Measurements from ENCODE around the gene VKORC1. TPM values are rescaled to one million over a fixed set of nuclear protein-coding genes. Genes with fewer than 3 reads are reported as not detected.

The VKORC1 gene
- total and polyA plus RNA-seq, 2 of the 4 experiments (the other 2 are of a cell fraction): 65.2 to 317 TPM

DNA sequence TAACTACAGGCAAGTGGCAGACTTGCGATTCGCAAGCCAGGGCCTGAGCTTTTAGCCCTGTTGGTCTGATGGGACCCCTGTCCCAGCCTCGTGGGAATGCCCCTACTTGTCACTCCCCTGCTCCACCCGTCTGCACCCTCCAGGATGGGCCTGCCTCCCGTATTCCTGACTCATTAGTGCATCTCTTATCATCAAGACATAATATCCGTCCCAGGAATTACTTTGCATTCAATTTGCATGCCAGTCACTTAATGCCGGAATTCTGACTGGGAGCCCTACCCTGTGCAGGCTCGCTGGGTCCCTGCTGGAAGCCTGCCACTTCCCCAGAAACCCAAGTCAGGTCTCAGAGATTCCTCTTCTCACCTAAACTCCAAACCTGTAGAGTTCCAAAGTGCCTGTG is 9.2 kb downstream of the VKORC1 start:
- H3K9me1 ChIP-seq (ENCODE audit: insufficient read depth, low read length): peaks cover 3% of the 10 kb centered on the region
- no peak overlapping the region for H2BK15ac ChIP-seq (ENCODE audit: low read depth, low read length)
- H3K14ac ChIP-seq (replicated peaks; ENCODE audit: low read depth, low read length): no peak overlapping the region
- H2BK120ac ChIP-seq (ENCODE audit: low read depth, low read length): no peak overlapping the region
- no peak overlapping the region for H3K18ac ChIP-seq (ENCODE audit: low read depth, low read length)
- no peak overlapping the region for H3K56ac ChIP-seq (ENCODE audit: extremely low read depth, insufficient read depth, low read length)
- H3K9ac ChIP-seq (ENCODE audit: low read depth, low read length): no peak overlapping the region
- TF ChIP-seq MXI1 (IDR thresholded peaks at IDR 0.05; ENCODE audit: borderline replicate concordance, low read depth, low read length): no peak
- no peak for TF ChIP-seq NFE2L2 (IDR thresholded peaks at IDR 0.05; ENCODE audit: low read depth, low read length)
- TF ChIP-seq RCOR1 (IDR thresholded peaks at IDR 0.05; ENCODE audit: insufficient replicate concordance, low read length): no peak
- no peak for TF ChIP-seq BHLHE40 (IDR thresholded peaks at IDR 0.05; ENCODE audit: low read depth, low read length)
- no peak for TF ChIP-seq RAD21 (IDR thresholded peaks at IDR 0.05; ENCODE audit: low read length)
- TF ChIP-seq, protein P1, sequence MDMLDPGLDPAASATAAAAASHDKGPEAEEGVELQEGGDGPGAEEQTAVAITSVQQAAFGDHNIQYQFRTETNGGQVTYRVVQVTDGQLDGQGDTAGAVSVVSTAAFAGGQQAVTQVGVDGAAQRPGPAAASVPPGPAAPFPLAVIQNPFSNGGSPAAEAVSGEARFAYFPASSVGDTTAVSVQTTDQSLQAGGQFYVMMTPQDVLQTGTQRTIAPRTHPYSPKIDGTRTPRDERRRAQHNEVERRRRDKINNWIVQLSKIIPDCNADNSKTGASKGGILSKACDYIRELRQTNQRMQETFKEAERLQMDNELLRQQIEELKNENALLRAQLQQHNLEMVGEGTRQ (IDR thresholded peaks at IDR 0.05; ENCODE audit: low read depth, low read length): no peak
- TF ChIP-seq MAZ (IDR thresholded peaks at IDR 0.05; ENCODE audit: borderline replicate concordance, low read depth, low read length): no peak
- no peak for TF ChIP-seq RFX5 (IDR thresholded peaks at IDR 0.05; ENCODE audit: low read depth, low read length)
- TF ChIP-seq CHD1 (IDR thresholded peaks at IDR 0.05; ENCODE audit: low read depth, low read length): no peak
- no peak for TF ChIP-seq POLR2A (IDR thresholded peaks at IDR 0.05; ENCODE audit: low read depth, low read length)
- TF ChIP-seq, protein P2, sequence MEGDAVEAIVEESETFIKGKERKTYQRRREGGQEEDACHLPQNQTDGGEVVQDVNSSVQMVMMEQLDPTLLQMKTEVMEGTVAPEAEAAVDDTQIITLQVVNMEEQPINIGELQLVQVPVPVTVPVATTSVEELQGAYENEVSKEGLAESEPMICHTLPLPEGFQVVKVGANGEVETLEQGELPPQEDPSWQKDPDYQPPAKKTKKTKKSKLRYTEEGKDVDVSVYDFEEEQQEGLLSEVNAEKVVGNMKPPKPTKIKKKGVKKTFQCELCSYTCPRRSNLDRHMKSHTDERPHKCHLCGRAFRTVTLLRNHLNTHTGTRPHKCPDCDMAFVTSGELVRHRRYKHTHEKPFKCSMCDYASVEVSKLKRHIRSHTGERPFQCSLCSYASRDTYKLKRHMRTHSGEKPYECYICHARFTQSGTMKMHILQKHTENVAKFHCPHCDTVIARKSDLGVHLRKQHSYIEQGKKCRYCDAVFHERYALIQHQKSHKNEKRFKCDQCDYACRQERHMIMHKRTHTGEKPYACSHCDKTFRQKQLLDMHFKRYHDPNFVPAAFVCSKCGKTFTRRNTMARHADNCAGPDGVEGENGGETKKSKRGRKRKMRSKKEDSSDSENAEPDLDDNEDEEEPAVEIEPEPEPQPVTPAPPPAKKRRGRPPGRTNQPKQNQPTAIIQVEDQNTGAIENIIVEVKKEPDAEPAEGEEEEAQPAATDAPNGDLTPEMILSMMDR (conservative IDR thresholded peaks at IDR 0.05; ENCODE audit: low read depth, low read length): no peak
- no peak for TF ChIP-seq FOS (IDR thresholded peaks at IDR 0.05; ENCODE audit: low read depth, low read length)
- no peak for TF ChIP-seq MAFK (IDR thresholded peaks at IDR 0.05; ENCODE audit: low read depth, low read length)
- no peak for TF ChIP-seq SMC3 (IDR thresholded peaks at IDR 0.05; ENCODE audit: low read depth, low read length)
- TF ChIP-seq CEBPB (IDR thresholded peaks at IDR 0.05; ENCODE audit: low read depth, low read length): no peak
- in situ Hi-C loops (cut with MboI; ENCODE audit: low sequenced_read_pairs): loop anchor here (10.0 kb wide), 1 partner anchor 101 kb away; the partner anchor contains the start of gene HSD3B7
- POLR2A ChIA-PET (ENCODE audit: unreplicated experiment): no interaction called here
- intact Hi-C loops (cut with micrococcal nuclease): no loop called here
- DNase-seq (no peak), ATAC-seq (ENCODE audit: low read depth) (no peak)
- no peak overlapping the region for H2AFZ ChIP-seq (replicated peaks; ENCODE audit: low read length, poor library complexity)
- H3K36me3 ChIP-seq (ENCODE audit: control insufficient read depth, insufficient read depth, low read length): peaks cover 62% of the 10 kb centered on the region
- no peak overlapping the region for H3K4me3 ChIP-seq (ENCODE audit: insufficient read depth, low read depth, low read length)
- no peak overlapping the region for H2AK9ac ChIP-seq (replicated peaks; ENCODE audit: low read depth, low read length, poor library complexity)
- H3K4ac ChIP-seq (ENCODE audit: low read depth, low read length): no peak overlapping the region
- dilution Hi-C loops (cut with HindIII; ENCODE audit: low sequenced_read_pairs, unreplicated experiment): no loop called here
- no peak overlapping the region for H4K8ac ChIP-seq (ENCODE audit: low read depth in 2 of 2, low read length in 2 of 2)
- no peak overlapping the region for H2BK20ac ChIP-seq (ENCODE audit: low read depth, low read length)
- H3K27ac ChIP-seq (ENCODE audit: insufficient read depth, low read length): no peak overlapping the region
- 78% methylated on average over 5 of the region's 8 CpGs; no CpG with 5 or more reads in 1 of the 2 experiments for WGBS, 2 experiments (ENCODE audit: extremely low coverage in 2 of 2, insufficient read length in 1 of 2)
- CTCF ChIA-PET: interaction anchor here (0.6 to 1.2 kb wide), 2 partner anchors 15 to 58 kb away, joined by 3 to 4 read pairs; no protein-coding TSS in a partner anchor
- H3K4me2 ChIP-seq (ENCODE audit: low read depth, low read length): no peak overlapping the region
- no TSS peak for BruUV-seq (replicated peaks)
- no peaks in the 10 kb centered on the region for H3K9me3 ChIP-seq (ENCODE audit: control insufficient read depth, insufficient read depth, low read length)
- no peak overlapping the region for H2AK5ac ChIP-seq (ENCODE audit: low read depth, low read length)
- H4K20me1 ChIP-seq (ENCODE audit: insufficient read depth, low read length): peaks cover 21% of the 10 kb centered on the region
- H3K27me3 ChIP-seq (ENCODE audit: control insufficient read depth, insufficient read depth, low read length): no peaks in the 10 kb centered on the region
- peaks cover 11 to 53% of the 10 kb centered on the region in 2 experiments for H3K79me1 ChIP-seq (ENCODE audit: low read depth in 1 of 2, low read length in 2 of 2)
- no peak overlapping the region for H3K23ac ChIP-seq (ENCODE audit: low read depth, low read length)
- no peak overlapping the region for H4K5ac ChIP-seq (ENCODE audit: low read depth, low read length)
- H4K91ac ChIP-seq (ENCODE audit: insufficient read depth, low read depth, low read length): no peak overlapping the region
- no peak overlapping the region for H2BK5ac ChIP-seq (ENCODE audit: low read depth, low read length, poor library complexity, severe bottlenecking)
- no peaks in the 10 kb centered on the region for H3K4me1 ChIP-seq (ENCODE audit: control insufficient read depth, insufficient read depth, low read length)
